Endometrium (tissue), 2 donors: ENCODE results near the gene ARHGAP15.
A peak's percentile ranks its signal among the peaks of the same experiment; 100 is the strongest.

Source experiments
- FAIRE-seq: peaks from 2 replicates; lab custom pipeline; 2012; peaks lifted over from hg19 to GRCh38; lab: Jason Lieb, UNC
- donor health status: control.
- donor health status: control.

Gene ARHGAP15

GRCh38 chr2:143226714-143227541 lies 97.7 kb downstream of the ARHGAP15 start:
- FAIRE-seq: no peak

- FAIRE-seq: no peak
Measured at GRCh38 chr2:143229411-143229810, 100.2 kb downstream of the ARHGAP15 start.

- FAIRE-seq: no peak
Measured at GRCh38 chr2:143229952-143230351, 100.7 kb downstream of the ARHGAP15 start.

GRCh38 chr2:143230506-143231253 lies 101.5 kb downstream of the ARHGAP15 start:
- FAIRE-seq: no peak

GRCh38 chr2:143231254-143231645 lies 102.0 kb downstream of the ARHGAP15 start:
- no peak for FAIRE-seq

GRCh38 chr2:143237146-143237777 lies 108.0 kb downstream of the ARHGAP15 start:
- FAIRE-seq: no peak

GRCh38 chr2:143241403-143242088 lies 112.3 kb downstream of the ARHGAP15 start:
- FAIRE-seq: no peak

- no peak for FAIRE-seq
Measured at GRCh38 chr2:143246246-143246645, 117.0 kb downstream of the ARHGAP15 start.

GRCh38 chr2:143246815-143247744 lies 117.9 kb downstream of the ARHGAP15 start:
- FAIRE-seq: no peak

- FAIRE-seq: no peak
Measured at GRCh38 chr2:143248631-143249030, 119.4 kb downstream of the ARHGAP15 start.

GRCh38 chr2:143251681-143252080 lies 122.5 kb downstream of the ARHGAP15 start:
- no peak for FAIRE-seq

- no peak for FAIRE-seq
Measured at GRCh38 chr2:143252138-143252907, 123.1 kb downstream of the ARHGAP15 start.

- FAIRE-seq: no peak
Measured at GRCh38 chr2:143254110-143254509, 124.9 kb downstream of the ARHGAP15 start.

GRCh38 chr2:143255086-143255485 lies 125.9 kb downstream of the ARHGAP15 start:
- FAIRE-seq: no peak

- no peak for FAIRE-seq
Measured at GRCh38 chr2:143255899-143256298, 126.7 kb downstream of the ARHGAP15 start.

- no peak for FAIRE-seq
Measured at GRCh38 chr2:143258126-143258892, 129.1 kb downstream of the ARHGAP15 start.

GRCh38 chr2:143259368-143259958 lies 130.2 kb downstream of the ARHGAP15 start:
- peak; percentile 91 for FAIRE-seq

GRCh38 chr2:143261986-143262385 lies 132.8 kb downstream of the ARHGAP15 start:
- FAIRE-seq: no peak

GRCh38 chr2:143262389-143262788 lies 133.2 kb downstream of the ARHGAP15 start:
- FAIRE-seq: no peak
